Stimulated activated CD4-positive, alpha-beta T cell treated with anti-CD3 and anti-CD28 coated beads, Interleukin-1b, Interleukin-23, amount 100 ng/mL, for 1 hour (primary cell): ENCODE data around the gene GALNT17.
"Not testable (repeated sequence)": the region's sequence is repeated elsewhere in the genome, so short reads cannot be mapped to it uniquely, and the experiment has no call there.

Experiments used
- DNase-seq, 2 donors: peaks; one replicate each; pipeline ENCODE4 v3.0.0-alpha.2; 2020; ENCODE audit warnings: low read depth in 2 of 2

The GALNT17 gene

DNA sequence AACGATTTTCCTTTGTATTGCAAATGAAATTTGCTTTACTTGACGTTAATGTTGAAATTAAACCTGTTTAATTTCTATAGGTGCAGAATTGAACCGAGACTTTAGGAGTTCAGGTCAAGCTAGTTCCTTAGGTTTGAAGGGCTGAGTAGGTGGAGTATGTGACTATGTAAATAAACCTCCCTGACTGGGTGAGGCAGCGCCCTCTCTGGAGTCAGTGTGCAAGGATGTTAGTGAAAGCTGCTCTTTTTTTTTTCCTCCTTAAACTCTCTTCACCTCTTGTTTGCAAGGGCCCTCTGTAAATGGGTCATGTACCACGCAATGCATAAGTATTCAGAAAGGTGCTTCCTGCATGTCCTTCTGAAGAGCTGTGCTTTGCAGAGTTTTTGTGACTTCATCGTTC, 33.8 kb downstream of the GALNT17 start:
- DNase-seq: no peak

DNA sequence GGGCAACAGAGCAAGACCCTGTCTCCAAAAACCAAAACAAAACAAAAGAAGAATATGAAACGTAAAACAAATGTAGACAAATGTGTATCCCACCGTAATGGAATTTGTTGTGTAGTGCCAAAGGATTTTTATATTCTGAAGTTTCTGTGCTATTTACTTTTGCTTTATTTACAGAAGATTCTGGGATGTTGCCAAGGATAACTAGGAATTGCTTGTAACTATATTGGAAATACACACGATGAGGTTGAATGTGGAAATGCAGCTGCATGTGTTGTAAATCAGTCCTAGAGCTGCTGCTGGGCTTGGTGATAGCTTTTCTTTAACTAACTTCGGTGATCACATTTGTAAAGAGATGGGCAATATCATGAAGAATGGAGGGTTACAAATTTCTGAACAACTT, 39.5 kb downstream of the GALNT17 start:
- DNase-seq: no peak

DNA sequence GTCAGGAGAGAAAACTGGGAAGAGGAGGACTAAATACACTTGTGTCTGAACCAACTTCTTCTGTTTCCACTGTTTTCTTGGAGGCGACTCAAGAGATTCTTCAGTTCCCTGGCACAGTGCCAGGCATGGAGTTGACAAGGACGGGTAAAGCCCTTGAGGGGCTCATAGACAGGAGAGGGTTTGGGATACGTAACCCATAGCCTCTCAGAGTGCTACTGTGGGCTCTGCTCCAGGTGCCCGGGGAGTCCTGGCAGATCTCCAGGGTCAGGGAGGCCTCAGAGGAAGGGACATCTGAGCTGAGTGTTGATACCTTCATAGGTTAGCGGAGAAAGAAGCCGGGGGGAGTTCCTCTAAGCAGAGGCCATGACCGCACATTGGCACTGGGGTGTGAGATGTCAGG, 42.0 kb downstream of the GALNT17 start:
- no peak for DNase-seq

DNA sequence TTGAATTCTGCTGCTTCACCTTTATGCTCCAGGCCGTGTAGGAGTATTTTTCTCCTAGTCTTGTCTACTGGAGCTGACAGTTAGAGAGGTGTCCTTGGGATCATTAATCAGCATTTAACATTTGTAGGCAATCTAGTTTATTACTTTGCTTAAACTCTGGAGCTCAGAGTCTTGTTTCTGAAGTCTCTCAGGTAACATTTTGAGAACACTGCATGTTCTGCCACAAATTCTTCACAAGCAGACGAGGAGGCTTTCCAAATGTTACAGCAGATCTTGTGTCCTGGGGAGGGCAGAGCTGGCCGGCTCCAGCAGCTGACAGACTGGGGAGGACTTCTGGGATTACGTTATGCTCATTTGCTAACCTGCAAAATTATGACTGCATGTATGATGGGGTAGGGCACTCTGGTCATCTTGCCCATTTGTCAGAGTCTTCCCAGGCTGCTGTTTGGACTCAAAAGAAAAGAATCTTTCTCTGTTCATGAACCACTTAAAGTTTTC, 50.5 kb downstream of the GALNT17 start:
- DNase-seq: no peak

DNA sequence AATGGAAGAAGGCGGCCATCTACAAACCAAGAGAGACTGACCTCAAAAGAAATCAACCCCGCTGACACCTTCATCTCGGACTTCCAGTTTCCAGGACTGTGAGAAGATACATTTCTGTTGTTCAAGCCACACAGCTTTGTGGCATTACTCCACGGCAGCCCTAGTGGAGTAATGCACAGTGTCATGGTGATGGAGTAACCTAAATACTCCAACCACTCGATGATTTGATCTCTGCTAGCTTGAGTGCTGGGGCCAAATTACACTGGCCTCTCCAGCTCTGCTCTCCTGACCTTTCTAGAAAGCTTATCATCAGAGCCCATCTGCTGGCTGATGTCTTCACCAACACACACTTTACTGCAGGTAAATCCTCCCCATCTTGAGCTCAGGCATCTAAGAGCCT, 52.2 kb downstream of the GALNT17 start:
- DNase-seq: no peak

DNA sequence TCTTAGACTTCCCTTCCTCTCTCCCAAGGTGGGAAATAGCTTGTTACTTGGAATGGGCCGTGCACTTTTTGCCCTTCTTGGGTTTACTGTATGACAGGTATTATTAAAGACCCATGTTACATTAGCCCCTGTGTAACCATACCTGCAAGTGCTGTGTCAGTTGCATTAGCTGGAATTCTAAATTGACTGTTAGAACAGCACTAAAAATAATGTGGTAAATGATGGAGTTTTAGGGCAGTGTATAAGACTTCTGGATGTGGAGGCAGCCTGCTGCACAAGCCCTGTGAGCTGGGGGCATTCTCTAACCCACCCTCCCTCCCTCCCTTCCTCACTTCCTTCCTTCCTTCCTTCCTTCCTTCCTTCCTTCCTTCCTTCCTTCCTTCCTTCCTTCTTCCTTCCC, 52.7 kb downstream of the GALNT17 start:
- DNase-seq: no peak

DNA sequence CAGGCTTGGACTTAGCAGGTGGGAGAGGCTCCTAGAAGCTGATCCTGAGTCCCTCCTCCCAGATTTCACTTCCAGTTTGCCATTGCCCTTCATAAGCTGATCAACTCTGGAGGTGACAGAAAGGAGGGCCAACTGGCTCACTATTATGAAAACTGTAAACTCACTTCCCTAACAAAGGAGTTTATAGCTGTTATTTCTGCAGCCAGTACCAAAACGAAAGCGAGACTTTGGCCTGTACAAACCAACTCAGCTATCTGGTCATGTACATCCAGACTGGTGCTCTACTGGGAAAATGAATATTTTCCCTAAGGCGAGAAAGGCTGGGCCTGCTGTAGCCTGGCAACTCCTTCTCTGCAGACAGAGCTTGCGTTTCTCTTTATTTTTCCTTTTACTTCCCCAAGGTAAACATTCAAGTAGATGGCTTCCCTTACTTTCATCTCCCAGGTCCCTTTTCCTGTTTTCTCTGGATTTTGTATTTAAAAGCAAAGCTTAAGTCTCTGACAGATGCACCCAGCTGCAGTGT, 54.7 kb downstream of the GALNT17 start:
- no peak for DNase-seq

DNA sequence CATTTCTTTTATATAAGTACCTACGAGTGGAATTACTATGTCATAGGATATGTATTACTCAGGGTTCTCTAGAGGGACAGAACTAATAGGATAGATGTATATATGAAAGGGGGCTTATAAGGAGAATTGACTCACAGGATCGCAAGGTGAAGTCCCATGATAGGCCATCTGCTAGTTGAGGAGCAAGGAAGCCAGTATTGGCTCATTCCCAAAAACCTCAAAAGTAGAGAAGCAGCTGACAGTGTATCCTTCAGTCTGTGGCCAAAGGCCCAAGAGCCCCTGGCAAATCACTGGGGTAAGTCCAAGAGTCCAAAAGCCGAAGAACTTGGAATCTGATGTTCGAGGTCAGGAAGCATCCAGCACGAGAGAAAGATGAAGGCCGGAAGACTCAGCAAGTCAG, 59.8 kb downstream of the GALNT17 start:
- DNase-seq: no peak

DNA sequence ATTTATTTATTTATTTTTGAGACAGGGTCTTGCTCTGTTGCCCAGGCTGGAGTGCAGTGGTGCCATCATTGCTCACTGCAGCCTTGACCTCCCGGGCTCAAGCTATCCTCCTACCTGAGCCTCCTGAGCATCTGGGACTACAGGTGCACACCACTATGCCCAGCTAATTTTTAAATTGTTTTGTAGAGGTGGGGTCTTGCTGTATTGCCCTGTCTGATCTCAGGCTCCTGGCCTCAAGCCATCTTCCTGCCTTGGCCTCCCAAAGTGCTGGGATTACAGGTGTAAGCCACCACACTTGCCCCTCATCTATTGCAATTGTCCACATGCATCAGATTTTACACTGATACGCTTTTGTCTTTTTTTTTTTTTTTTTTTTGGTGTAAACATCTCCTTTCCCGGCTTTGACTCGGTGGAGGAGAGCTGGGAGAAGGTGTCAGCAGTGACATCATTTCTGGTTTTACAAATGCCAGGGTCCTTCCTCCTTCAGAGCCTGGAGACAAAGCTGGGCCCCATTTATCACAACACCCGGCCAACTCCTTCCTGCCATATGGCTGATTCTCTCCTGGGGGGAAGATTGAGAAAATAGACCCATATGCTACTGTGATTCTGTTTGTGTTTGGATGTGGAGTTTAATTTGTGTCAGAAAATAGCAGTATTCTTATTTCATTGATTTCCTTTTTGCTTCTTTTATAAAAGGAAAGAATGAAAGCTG, 61.3 kb downstream of the GALNT17 start:
- DNase-seq: no peak

DNA sequence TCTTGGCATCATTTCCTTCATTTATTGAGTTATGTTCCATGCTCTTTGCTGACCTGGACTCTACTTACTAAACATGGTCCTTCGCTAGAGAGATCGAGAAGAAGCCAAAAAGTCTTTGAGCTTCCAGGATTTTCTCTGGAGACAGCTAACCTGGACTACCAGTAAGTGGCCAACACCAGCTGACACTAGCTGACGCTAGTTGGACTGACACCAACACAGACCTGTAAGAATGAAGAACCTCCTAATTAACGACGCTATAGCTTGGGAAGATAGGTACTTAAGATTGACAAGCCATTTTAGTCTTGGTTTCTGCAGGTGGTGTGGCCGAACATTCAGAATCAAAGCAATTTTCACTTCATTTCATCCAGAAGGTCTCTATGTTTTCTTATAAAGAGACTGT, 66.4 kb downstream of the GALNT17 start:
- DNase-seq: no peak

DNA sequence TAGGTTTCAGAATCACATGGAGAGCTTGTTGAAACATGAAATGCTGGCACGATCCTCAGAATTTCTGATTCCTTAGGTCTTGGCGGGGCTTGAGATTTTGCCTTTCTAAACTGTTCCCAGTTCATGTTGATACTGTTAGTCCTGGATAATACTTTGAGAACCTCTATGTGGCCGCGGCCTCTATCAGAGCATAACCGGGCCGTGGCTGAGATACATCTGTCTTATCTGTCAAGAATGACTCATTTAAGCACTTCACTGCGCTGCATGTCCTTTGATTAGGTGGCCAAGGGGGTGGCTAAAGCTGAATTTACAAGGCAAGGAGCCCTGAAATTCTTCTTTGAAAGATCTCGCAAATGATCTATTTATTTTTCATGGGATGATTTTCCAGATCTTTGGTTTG, 66.9 kb downstream of the GALNT17 start:
- no peak for DNase-seq

DNA sequence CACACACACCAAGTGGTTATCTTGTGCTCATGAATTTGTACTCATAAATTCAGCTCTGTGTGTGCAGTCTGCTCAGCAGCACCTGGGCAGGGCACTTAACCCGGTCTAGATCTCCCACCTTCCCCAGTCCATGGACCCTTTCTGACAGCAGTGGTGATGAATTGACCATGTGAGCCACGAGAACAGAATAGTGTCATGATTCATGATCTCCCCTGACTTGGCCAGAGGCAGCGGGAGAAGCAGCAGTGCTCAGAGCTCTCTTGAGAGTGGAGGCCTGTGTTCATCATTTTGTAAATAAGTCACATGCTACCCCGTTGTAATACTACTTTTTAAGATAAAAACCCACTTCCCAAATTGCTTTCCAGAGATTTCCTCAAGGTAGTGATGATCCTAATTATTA, 74.2 kb downstream of the GALNT17 start:
- DNase-seq: no peak

DNA sequence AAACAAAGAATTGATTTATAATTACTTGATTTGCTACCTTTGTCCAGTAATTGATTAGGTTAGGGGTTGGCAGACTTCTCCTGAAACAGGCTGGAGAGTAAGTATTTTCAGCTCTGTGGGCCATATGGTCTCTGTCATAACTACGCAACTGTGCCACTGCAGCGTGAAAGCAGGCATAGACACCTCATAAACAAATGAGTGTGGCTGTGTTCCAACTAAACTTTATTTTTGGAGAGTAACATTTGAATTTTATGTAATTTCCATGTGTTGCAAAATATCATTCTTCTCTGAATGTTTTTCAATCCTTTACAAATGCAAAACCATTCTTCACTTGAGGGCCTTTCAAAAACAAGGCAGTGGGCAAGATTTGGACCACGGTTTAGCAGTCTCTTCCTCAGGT, 76.9 kb downstream of the GALNT17 start:
- no peak for DNase-seq

DNA sequence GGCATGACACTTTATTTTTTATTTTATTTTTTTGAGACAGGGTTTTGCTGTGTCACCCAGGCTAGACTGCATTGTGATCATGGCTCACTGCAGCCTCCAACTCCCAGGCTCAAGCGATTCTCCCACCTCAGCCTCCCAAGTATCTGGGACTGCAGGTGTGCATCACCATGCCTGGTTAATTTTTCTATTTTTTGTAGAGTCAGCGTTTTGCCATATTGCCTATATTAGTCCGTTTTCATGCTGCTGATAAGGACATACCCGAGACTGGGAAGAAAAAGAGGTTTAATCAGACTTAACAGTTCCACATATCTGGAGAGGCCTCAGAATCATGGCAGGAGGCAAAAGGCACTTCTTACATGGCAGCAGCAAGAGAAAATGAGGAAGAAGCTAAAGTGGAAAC, 77.5 kb downstream of the GALNT17 start:
- not testable (repeated sequence) for DNase-seq

DNA sequence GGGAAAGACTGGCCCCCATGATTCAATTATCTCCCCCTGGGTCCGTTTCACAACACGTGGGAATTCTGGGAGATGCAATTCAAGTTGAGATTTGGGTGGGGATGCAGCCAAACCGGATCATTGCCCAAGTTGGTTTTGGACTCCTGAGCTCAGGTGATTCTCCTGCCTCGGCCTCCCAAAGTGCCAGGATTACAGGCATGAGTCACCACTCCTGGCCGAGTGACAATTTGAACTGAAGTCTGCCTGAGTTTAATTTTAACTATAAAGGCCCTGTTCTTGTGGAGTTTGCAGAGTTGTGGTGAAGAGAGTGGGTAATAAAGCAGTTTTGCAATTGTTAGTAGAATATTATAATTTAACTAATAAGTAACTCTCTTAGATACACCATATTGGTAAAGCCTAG, 78.3 kb downstream of the GALNT17 start:
- no peak for DNase-seq

DNA sequence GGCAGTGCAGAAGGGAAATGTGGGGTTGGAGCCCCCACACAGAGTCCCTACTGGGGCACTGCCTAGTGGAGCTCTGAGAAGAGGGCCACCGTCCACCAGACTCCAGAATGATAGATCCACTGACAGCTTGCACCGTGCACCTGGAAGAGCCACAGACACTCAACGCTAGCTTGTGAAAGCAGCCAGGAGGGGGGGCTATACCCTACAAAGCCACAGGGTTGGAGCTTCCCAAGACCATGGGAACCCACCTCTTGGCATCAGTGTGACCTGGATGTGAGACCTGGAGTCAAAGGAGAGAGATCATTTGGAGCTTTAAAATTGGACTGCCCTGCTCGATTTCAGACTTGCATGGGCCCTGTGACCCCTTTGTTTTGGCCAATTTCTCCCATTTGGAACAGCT, 80.5 kb downstream of the GALNT17 start:
- DNase-seq: not testable (repeated sequence)

DNA sequence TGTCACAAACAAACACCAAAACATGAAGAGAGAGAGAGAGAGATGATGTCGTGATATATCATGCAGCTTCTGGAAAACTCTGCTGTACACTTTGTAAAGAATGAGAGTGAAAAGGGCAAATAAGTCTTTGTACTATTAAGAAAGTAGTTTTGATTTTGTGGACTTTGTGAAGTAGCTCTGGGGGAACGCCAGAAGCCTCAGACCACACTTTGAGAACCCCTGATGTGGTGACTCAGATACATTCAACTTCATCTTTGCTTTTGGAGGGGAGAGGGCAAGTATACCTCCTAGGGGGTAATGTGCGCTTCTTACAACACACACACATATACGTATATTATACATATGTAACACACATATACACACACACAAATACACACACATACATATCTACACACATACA, 84.3 kb downstream of the GALNT17 start:
- no peak for DNase-seq

DNA sequence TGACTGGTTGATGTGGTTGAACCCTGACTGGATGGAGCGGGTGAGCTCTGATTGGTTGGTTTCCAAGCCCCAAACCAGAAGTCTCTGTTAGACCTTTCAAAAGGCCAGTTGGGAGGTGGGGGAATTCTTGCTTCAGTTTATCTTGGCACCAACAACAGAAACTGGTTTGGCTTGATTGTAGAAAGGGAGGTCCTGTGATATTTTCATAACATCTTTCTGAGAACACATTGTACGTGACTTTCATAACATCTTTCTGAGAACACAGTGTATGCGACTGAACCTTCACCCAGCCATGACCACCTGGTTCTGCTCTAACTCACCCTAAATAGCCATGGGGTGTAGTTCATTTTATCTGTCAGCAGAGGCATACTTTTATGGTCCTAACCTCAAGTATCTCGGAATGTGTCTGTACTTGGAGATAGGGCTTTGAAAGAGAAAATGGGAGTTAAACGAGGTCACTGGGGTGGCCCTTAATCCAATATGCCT, 88.3 kb downstream of the GALNT17 start:
- no peak for DNase-seq

DNA sequence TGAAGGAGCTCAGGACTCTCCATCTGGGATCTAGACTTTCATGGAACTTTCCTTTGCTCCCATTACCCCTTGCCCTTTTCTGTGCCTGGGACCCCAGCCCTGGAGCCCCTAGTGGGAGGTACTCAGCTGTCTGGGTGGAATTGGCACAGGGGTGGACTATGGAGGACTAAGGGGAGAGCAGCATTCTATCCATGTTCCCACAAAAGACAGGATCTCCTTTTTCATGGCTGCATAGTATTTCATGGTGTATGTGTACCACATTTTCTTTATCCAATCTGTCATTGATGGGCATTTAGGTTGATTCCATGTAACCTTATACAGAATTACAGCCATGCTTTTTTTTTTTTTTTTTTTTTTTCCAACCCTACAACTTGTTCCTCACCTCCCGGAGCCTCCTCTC, 89.1 kb downstream of the GALNT17 start:
- DNase-seq: no peak

DNA sequence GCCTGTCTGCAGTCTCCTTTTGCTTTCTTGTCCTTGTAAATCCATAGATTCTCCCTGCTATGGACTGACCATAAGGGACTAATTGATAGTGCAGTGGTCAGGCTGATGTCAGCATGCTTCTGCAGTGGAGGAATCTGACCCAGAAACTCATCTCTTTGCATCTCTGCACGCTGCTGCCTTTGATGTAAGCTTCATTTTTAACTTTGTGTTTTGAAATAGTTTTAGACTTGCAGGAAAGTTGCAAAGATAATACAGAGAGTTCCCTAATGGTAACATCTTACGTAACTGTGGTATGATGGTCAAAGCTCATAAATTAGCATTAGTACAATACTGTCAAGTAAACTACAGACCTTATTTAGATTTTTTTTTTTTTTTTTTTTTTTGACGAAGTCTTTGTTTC, 89.6 kb downstream of the GALNT17 start:
- no peak for DNase-seq

DNA sequence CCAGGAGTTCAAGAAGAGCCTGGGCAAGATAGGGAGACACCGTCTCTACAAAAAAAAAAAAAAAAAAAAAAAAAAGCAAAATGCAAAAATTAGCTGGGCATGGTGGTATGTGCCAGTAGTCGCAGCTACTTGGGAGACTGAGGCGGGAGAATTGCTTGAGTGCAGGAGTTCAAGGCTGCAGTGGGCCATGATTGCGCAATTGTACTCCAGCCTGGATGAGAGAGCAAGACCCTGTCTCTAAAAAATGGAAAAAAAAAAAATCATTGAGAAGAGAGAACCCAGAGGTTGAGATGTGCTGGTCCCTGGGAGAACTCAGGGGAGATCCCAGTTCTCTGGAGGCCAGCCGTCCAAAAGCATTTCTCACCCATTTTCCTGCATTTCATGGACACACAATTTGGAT, 95.2 kb downstream of the GALNT17 start:
- DNase-seq: no peak

DNA sequence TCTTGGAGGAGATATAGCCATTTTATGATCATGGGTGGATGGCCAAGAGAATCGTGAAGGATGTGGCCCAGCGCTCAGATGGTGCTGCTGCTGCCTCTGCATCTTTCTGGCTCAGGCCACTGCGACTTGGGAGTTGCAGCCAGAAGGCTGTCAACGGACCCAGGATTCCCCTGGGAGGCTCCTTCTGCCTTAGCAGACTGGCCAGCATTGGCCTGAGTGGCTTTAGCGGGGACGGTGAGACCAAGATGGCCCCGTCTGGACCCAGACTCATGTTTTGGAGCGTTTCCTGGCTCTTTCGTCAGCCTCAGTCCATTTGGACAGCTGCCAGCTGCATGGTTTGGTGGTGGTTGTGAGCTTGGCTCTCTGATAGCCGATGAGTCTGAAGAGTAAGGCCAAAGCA, 97.2 kb downstream of the GALNT17 start:
- no peak for DNase-seq

DNA sequence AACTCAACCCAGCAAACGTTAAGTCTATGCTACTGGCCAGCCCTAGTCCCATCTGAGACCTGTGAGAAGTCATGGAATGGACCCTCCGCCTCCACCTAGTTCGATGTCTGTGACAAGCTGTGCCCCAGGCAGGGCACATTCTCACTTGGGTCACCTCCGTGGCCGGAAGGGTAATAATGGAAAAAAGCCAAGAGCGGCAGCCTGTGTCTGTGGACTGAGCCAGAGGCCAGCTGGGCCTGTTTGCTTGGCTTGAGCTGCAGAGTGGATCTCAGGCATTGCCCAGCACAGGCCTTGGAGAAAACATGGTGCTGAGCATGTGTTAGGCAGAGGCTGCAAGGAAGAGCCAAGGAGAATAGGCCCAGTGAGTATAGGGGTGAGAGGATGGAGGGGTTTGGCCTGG, 97.8 kb downstream of the GALNT17 start:
- no peak for DNase-seq

DNA sequence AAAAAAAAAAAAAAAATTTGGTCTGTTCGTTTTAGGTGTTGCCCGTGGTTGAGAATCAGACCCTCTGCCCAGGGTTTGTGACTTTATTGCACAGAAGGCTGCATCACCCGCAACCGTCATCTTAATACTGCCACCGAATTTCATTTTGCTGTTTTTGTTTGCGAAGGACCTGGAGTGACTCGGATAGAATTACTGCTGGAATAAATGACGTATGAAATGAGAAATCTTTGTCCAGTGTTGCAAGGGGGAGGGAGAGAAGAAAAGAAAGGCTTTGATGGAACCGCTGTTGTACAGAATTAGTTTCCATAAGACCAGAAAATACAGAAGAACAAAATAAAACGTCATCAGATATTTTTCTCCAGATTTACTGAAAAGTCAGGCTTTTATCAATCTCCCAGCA, 103.3 kb downstream of the GALNT17 start:
- no peak for DNase-seq
